HG02870 (cell line): ENCODE results near the gene OSBPL10.
A peak's percentile ranks its signal among the peaks of the same experiment; 100 is the strongest.
"Not testable (repeated sequence)": the region's sequence is repeated elsewhere in the genome, so short reads cannot be mapped to it uniquely, and the experiment has no call there.

Experiments
- ATAC-seq: cut with Tn5 transposase; IDR thresholded peaks from one replicate; pipeline ENCODE4 v1.9.1; 2021; ENCODE audit warnings: mild to moderate bottlenecking, moderate library complexity; ENCODE audit not compliant: unreplicated experiment

The OSBPL10 gene, protein sequence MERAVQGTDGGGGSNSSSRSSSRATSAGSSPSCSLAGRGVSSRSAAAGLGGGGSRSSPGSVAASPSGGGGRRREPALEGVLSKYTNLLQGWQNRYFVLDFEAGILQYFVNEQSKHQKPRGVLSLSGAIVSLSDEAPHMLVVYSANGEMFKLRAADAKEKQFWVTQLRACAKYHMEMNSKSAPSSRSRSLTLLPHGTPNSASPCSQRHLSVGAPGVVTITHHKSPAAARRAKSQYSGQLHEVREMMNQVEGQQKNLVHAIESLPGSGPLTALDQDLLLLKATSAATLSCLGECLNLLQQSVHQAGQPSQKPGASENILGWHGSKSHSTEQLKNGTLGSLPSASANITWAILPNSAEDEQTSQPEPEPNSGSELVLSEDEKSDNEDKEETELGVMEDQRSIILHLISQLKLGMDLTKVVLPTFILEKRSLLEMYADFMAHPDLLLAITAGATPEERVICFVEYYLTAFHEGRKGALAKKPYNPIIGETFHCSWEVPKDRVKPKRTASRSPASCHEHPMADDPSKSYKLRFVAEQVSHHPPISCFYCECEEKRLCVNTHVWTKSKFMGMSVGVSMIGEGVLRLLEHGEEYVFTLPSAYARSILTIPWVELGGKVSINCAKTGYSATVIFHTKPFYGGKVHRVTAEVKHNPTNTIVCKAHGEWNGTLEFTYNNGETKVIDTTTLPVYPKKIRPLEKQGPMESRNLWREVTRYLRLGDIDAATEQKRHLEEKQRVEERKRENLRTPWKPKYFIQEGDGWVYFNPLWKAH

DNA sequence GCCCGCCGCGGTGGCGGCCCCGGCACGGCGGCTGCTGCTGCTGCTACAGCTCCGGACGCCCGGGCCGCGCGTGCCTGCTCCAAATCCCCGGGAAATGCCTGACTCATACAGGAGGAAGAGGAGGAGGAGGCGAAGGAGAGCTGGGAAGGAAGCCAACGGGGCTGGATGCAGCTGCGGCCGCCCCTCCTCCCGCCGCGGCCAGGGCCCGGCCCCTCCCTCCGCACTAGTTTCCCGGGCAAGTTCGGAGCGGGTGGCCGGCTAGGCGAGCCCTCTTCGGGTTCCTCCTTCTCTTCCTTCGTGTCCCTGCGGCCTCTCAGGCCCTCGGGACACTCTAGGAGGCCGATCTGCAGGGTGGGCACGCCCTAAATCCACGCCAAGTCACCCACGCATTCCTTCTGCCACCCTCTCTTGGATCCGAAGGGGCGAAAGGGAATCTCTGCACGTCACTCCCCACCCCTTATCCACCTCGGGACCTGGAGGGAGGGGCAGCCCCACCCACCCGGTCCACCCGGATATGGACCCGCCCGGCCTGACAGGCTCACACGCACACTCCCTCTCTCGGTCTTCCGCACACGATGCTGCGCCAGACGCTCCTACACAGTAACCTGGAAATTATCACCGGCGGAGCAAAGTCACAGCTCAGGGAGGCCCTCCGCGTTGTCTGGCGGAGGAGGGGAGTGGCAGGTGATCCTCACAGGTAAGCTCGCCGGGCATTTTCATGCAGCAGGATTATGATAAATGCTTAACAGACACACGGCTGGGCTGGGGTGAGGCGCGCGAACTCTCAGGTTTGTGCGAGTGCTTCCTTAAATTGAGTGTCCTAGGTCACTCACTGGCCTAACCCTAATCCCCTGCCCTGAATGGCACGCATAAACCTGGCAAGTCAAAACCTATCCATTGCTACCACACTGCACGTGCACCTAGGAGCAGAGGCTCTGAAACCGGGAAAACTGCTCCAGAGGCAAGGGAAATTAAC lies at the start of gene OSBPL10, which contains the start of gene ZNF860:
Gene OSBPL10, minus strand, starts transcription at position 57 of the 976 bp plus-strand sequence. CDS start 83 bp downstream, outside the sequence.
Gene ZNF860, plus strand, starts transcription at position 545 of the 976 bp plus-strand sequence. CDS start 7,330 bp downstream, outside the sequence.
- no peak for ATAC-seq

DNA sequence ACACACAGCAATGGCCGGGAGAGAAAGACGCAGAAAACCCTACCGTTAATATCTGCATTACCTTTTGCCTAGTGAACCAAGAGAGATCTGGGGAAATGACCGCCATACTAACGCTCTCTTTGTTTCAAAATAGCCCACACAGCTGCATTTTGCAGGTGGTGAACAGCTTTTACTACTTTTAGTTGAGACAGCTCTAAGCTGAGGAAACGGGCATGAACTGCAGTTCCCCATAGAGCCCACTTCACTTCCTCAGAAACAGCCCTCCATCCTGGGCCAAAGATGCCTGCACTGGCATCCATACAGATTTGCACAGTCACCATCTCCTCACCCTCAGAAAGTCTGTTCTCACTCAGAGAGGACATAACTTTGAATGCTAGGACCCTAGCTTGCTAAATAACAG lies 45.5 kb upstream of the OSBPL10 start:
- ATAC-seq, result no peak

DNA sequence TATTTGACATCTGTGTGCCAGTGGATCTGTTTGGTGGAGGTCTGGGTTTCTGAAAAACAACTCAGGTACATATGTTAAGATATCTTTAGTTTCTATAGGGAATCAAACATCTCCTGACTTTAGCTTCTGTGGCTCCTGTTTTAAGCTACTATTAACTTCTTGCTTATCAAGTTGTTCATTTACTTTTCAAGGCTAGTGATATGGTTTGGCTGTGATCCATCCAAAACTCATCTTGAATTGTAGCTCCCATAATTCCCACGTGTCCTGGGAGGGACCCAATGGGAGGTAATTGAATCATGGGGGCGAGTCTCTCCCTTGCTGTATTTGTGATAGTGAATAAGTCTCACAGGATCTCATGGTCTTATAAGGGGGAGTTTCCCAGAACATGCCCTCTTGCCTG lies 41.9 kb upstream of the OSBPL10 start:
- ATAC-seq, result no peak

DNA sequence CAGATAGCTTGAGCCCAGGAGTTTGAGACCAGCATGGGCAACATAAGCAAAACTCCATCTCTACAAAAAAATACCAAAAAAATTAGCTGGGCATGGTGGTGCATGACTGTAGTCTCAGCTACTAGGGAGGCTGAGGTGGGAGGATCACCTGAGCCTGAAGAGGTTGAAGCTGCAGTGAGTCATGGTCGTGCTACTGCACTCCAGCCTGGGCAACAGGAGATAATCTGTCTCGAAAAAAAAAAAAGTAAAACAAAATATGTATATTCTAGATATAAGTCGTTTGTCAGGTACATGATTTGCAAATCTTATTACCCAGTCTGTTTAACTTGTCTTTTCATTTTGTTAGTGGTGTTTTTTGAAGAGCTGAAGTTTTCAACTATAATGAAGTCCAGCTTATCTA lies 40.7 kb upstream of the OSBPL10 start:
- ATAC-seq, result no peak

DNA sequence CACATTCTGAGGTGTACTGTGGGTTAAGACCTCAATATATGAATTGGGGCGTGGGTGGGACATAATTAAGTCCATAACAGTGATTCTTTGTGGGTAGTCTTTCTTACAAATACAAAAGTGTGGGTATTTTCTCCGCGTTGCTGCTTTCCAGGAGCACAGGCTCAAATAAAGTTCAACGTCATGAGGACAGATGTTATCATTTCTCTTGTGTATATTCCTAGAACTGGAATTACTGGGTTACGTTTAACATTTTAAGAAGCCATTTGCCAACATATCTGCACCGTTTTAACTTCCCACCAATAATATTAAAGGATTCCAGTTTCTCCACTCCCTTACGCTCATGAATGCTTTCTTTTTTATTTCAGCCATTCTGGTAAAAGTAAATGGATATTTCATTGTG lies 40.1 kb upstream of the OSBPL10 start:
- ATAC-seq, result no peak

DNA sequence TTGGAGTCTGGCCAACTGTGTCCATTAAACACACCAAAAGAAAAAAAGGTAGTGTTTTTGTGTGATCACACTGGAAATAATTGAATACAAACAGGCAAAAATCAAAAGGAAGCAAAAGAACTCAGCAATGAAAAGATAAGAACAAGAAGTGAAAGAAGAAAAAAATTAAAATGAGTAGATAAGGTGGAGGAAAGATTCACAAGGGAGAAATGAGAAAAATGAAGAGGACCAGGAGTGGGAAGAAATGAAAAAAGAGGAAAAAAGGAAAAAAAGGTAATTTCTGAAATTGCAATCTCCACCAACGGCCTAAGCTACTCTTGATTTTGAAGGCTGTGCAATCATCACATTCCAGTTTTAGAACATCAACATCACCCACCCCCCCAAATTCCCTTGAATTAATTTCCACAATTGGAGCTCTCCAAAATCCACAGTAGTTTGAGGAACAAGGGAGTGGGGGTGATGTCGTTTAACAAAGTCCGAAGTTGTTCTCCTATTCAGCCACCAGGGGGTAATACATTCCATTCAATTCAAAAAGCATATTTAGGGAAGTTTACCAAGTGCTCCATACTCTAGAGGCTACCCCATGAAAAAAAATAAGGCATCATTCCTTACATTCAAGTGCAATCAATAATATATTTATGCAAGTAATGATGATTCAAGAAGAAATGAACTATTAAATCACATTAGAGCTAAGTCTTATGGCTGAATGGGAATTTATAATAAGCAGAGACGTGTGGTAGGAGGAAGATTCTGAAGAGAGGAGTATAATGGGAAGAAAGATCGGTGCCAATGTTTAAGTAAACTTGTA lies 37.9 kb upstream of the OSBPL10 start:
- no peak for ATAC-seq

DNA sequence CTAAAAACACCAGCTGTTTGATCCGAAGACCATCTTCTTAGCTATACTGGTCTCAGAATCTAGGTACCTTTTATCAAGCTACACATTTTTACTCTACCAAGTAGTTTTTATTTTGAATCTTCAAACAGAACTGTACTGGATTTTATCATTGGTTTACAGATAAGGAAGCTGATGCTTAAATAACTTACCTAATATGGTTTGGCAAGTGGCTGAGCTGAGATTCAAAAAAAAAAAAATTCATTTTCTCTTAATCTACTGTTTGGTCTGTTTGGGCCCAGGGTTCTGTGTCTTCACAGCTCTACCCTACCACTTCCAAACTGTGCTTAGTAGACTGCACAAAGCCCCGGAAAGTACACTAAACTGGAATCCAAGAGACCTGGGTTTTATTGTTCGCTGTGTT lies 36.2 kb upstream of the OSBPL10 start:
- ATAC-seq, result no peak

DNA sequence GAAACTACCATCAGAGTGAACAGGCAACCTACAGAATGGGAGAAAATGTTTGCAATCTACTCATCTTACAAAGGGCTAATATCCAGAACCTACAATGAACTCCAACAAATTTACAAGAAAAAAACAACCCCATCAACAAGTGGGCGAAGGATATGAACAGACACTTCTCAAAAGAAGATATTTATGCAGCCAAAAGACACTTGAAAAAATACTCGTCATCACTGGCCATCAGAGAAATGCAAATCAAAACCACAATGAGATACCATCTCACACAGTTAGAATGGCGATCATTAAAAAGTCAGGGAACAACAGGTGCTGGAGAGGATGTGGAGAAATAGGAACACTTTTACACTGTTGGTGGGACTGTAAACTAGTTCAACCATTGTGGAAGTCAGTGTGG lies 34.6 kb upstream of the OSBPL10 start:
- not testable (repeated sequence) for ATAC-seq

DNA sequence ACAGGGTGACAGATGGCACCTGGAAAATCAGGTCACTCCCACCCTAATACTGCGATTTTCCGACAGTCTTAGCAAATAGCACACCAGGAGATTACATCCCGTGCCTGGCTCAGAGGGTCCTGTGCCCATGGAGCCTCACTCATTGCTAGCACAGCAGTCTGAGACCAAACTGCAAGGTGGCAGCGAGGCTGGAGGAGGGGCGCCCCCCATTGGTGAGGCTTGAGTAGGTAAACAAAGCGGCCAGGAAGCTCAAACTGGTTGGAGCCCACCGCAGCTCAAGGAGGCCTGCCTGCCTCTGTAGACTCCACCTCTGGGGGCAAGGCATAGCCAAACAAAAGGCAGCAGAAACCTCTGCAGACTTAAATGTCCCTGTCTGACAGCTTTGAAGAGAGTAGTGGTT lies 29.6 kb upstream of the OSBPL10 start:
- not testable (repeated sequence) for ATAC-seq

DNA sequence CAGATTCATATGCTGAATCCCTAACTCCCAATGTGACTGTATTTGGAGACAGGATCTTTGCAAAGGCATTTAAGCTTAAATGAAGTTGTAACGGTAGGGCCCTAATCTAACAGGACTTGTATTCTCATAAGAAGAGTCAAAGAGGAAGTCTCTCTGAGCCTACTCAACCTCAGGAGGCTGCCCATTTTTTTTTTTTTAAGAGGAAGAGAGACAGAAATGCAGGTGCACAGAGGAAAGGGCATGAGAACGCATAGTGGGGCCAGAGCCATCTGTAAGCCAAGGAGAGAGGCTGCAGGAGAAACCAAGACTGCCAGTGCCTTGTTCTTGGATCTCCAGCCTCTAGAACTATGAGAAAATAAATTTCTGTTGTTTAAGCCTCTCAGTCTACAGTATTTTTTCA lies 28.9 kb upstream of the OSBPL10 start:
- ATAC-seq, result no peak

DNA sequence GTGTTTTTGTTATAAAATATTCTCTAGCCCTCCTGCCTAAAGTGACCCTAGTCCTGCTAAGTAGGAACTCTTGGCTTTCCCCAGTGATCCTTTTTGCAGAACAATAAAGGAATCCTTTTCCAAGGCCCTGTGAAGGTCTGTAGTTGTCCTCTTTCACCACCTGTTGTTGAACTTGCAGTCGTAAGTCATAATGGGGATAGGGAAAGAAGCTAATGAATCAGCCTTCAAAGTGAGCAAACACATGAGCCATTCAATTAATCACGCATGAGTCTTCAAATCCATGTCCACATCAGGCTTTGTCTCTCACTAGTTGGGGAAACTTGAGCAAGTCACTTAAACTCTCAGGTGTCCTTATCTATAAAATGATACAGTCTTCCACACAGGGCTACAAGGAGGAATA lies 28.0 kb upstream of the OSBPL10 start:
- ATAC-seq, result no peak

DNA sequence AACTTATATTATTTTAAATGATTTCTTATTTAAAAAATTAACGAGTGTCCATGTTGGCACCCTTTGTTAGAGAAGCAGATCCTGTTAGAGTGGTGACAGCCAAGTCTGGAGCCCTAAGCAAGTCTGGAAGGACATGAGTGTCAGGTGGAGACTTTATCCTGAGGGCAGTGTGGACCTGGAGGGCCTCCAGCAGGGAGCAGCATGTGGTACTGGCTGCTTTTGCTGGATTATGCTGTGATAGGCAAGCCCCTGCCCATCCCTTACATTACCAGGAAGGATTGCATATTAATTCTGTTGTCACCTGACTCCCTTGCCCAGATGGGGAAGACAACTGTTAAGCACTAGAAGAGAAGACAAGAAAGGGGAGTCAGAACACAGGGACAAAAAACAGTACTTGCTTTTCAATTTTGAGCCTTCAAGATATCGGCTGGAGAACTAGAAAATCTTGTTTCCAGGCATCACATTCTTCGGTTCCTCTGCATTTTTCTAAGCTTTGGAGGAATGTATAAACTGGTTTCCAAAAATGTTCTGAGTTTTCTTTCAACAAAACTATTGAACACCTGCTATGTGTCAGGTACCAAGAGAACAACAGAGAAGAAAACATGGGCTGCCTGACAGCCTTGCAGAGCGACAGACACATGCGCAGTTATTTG lies 23.2 kb upstream of the OSBPL10 start:
- ATAC-seq, result no peak

DNA sequence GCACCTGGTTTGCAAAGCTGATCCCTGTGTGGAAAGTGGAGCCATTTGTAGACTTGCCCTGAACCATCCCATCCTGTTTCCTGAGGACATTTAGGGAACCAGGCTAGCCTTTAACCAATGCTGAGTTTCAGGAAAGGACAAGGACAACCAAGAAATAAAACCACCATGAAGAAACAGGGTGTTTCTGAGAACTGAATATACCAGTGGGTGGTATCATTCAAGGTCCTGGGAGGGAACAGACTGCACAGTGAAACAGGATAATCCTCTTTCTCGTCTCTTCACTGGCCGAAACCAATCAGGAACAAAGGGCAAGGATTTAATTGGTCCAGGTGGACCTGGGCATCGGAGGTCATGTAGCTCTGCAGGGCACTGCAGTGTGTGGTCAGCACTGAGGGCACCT lies 22.3 kb upstream of the OSBPL10 start:
- ATAC-seq, result no peak

DNA sequence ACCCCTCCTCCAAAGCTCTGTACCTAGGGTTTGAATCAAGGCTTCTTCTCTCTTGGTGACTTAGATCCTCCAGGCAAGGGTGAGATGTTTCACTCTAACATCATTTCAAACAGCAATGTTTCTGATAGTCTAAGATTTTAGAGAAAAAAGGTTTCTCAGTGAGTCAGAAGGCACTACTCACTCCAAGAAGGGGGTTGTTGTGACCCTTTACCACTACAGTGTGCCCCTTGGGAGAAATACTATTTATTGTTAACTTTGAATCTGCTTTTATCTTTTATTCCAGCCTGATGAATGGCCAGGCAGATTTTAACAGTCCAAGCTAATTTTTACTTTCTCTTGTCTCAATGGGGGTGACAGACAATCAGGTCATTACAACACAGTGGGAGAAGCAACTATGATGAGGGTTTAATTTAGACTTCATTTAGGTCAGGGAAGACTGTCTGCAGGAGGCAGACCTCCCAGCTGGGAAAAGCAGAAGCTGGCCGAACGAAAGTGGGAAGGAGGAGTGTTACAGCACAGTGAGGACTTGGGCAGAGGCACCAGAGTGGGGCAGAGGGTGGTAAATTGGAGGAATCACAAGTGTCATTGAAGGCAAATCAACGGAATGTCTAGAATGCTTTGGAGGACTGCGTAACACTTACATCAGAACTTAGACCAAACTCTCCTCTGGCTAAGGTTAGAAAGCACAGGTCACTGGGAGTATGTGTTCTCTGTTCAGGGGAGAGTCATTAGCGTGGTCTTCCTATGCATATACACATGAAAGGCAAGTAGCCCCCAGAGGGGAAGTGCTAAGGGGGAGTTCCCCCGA lies 21.7 kb upstream of the OSBPL10 start:
- ATAC-seq, result no peak

DNA sequence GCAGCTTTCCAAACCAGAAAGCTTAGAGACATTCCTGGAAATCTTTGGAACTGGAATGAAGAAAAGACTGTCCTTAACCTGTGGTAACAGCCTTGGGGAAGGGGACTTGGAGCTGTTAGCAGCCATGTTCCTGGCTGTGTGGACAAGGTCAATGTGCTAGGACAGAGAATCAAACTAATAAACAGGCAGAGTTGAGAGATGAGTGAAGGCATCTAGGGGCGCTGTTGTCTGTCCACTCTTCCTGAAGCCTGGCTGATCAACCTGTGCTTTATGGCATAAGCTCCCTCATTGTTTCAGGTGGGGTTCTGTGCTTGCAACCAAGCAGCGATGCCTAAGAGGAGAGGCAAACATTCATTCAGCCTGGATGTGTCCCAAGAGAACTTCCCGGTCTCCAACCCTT lies 19.8 kb upstream of the OSBPL10 start:
- ATAC-seq, result no peak

DNA sequence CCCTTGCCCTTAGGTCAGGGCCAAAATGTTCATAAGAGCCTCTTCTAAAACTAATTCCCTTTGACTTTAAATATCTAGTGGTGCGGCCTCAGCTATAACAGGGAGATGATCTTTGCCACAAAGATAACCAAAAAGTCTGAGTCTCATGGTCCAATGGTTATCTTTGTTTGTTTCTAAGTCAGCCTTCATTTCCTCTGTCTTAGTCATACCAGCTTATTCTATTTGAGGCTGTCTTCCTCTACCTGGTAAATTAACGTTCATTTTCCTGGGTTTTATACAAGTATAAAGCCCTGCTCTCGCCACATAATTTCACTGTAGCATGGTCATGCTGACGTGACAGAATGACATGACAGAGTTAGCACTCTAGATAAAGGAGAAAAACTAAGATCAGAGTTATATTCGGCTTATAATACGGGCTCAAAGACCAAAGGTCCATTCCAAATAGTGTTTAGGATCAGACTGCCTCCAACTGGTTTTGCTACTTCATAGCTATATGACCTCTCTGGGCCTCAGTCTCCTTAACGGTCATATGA lies 18.9 kb upstream of the OSBPL10 start:
- ATAC-seq, result peak; percentile 68

DNA sequence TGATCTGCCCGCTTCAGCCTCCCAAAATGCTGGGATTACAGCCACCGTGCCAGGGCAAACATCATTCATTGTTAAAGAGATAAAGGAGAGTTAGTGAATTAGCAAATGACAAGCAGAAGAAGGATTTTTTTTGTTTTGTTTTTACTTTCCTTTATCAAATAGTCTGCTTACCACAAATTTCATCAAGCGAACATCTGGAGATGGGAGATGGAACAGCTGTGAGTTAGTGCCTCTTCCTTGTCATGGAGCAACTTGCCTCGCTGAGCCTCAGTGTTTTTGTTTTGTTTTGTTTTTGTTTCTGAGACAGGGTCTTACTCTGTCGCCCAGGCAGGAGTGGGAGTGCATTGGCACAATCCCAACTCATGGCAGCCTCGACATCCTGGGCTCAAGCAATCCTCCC lies 16.4 kb upstream of the OSBPL10 start:
- ATAC-seq, result no peak

DNA sequence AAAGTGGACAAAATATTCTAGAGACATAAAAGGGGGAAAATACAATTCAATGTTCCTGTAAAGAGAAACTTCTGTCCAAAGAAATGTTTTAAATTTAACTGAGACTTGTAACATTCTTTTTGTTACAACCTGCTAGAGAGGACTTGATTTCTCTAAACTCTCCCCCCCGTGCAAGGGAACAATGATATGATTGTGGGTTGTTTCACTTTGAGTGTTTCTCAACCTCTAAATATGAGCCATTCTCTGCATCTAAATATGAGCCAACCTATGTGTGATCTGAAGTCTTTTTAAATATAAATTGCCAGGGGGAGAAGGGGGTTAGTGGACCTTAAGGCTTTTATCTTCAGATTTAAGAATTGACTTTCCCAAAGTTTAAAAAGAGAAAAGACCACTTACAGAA lies 15.1 kb upstream of the OSBPL10 start:
- ATAC-seq, result peak; percentile 79
